HS-5 (cell line): ENCODE data around the gene AQP5.

ENCODE experiments used
- DNase-seq: peaks from one replicate; pipeline ENCODE4 v3.0.0-alpha.2; 2012; ENCODE audit warnings: low read depth

The AQP5 gene

DNA sequence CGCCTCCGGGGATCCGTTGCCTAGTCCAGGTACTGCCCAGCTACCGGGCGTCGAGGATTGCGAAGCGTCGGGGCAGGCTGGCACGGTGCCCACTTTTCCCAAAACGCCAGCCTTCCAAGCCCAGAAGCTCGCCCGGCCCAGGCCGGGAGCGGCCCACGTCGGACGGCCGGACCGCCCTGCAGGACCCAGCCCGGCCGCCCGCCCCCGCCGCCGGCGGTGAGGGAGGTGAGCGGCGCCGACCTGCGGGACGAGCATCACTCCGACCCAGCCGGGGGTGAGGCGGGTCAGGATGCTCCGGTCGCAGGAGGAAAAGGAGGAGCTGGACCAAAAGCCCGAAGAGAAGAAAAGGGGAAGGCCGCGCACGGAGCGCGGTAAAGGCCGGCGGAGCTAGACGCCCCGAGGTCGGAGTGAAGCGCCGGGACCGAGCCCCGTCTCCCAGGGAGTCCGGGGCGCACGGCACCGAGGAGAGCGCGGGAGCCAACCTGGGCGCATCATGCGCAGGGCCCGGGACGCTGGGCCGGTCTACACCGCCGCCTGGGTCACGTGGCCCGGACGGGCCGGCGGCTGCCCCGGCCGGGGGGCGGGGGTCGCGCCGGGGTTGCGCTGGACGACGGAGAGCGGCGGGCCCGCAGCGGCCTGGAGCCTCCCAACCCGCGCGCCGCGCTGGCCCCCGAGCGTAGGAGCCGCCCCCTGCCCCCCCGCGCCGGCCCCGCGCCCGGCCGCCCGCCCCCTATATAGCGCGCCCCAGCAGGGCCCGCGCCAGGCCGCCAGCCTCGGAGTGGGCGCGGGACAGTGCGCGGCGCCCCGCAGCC is at the start of gene AQP5:
TSS of gene AQP5 (plus strand) at position 762 of the 812 bp plus-strand sequence. CDS start 146 bp downstream, outside the sequence.
- no peak for DNase-seq

DNA sequence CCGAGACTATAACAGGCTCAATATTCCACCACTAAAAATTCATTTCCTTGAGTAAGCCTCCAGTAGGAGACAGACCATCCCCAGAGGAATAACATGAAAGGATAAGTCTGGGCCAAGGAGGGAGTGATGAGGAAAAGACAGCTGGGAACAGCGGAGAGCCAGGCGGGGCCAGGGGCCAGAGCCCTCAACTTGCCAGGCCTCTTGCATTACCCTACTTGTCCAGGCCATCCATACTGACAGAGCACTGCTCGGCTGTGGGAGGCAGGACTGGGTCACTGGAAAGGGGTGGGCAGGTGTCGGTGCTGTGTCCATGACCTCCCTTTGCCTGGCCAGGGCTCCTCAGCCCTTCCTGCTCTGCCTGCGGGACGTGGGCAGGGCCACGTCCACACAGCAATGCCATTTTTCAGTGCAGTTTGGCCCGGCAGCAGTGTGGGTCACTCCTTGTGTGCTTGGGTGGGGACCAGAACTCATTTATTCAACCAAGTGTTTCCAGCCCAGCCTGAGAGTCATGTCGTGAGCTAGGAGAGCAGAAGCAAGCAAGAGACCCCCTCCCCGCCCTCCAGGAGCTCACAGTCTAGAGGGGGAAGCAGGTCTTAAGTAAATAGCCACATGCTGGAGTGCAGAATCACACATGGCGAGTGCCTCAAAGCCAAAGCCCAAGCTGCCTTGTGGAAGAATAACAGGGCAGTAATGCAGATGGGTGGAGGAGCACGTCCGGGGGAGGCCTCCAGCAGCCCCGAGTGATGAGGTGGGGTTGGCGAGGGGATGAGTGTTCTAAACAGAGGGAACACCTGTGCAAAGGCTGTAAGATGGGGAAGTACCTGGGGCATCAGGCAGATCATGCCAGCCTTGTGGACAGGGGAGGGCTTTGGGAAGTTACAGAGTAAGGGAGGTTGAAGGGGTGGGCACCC is 49.1 kb upstream of the AQP5 start:
- DNase-seq = no peak

GRCh38 chr12:49916129-49916919 is 45.3 kb upstream of the AQP5 start:
- DNase-seq = no peak

GRCh38 chr12:49917166-49917787 is 44.4 kb upstream of the AQP5 start:
- no peak for DNase-seq

- no peak for DNase-seq
Measured at GRCh38 chr12:49917788-49918173, 43.9 kb upstream of the AQP5 start.

DNA sequence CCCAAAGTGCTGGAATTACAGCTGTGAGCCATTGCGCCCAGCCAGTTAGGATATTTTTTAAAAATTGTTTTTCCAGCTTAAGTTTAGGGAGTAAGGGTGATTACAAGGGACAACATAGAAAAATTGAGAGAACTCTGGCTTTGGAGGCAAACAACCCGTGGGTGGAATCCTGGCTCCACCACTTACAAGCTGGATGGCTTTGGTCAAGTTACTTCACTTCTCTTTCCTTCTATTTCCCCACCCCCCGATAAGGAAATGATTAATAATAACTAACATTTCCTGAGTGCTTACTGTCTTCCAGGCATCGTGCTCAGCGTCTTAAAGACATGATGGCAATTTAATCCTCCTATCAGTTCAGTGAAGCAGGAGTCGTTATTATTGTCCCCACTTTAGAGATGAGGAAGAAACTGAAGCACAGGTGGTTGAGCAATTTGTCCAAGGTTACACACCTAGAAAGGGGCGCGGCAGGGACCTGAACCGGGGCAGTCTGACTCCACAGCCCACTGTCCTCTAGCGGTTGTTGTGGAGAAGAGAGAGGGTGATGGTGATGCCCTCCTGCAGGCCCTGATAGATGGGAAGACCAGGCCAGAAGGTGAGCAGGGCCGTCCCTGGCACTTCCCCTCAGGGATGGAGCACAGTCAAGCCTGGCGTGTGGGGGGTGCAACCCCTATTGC is 41.3 kb upstream of the AQP5 start:
- DNase-seq = no peak

DNA sequence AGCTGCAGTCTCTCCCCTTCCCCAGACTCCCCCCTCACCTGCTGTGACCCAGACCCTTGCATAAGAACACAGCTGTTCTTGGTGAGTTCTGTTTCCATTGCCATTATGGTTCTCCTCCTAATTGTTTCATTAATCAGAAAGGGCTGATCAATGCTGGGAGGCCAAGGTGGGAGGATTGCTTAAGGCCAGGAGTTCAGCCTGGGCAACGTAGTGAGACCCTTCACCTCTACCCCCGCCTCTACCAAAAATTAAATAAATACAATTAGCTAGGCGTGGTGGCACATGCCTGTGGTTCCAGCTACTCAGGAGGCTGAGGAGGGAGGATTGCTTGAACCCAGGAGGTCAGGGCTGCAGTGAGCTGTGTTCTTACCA is 40.8 kb upstream of the AQP5 start:
- no peak for DNase-seq

DNA sequence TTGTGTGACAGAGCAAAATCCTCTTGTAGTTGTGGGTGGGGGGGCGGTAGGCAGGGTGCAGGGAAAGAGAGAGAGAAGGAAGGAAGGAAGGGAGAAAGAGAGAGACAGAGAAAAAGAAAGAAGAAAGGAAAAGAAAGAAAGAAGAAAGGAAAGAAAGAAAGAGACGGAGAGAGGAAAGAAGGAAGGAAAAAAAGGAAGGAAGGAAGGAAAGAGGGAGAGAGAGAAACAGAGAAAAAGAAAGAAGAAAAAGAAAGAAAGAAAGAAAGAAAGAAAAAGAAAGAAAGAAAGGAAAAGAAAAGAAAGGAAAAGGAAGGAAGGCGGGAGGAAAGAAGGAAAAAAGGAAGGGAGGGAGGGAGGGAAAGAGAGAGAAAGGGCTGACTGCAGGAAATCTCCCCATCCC is 40.4 kb upstream of the AQP5 start:
- no peak for DNase-seq

DNA sequence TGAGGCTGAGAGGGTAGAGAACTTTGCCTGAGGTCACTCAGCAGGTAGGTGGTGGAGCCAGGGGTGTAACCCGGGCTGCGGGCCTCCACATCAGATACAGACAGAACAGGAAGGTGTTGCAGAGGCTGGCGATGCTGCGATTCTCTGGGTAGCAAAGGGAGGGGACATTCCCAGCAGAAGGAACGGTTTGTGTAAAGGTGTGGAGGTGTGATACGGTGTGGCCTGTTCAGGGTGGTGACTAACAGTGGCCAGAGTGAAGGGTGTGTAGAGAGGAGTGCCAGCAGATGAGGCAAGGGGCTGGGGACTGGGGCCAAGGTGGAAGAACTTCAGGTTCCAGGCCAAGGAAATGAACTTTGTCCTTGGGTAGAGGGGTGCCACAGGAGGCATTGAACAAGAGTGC is 39.7 kb upstream of the AQP5 start:
- DNase-seq = no peak

GRCh38 chr12:49922349-49923034 is 39.2 kb upstream of the AQP5 start:
- no peak for DNase-seq

GRCh38 chr12:49923035-49923644 is 38.5 kb upstream of the AQP5 start:
- DNase-seq = no peak

- DNase-seq = no peak
Measured at GRCh38 chr12:49923880-49924556, 37.7 kb upstream of the AQP5 start.

DNA sequence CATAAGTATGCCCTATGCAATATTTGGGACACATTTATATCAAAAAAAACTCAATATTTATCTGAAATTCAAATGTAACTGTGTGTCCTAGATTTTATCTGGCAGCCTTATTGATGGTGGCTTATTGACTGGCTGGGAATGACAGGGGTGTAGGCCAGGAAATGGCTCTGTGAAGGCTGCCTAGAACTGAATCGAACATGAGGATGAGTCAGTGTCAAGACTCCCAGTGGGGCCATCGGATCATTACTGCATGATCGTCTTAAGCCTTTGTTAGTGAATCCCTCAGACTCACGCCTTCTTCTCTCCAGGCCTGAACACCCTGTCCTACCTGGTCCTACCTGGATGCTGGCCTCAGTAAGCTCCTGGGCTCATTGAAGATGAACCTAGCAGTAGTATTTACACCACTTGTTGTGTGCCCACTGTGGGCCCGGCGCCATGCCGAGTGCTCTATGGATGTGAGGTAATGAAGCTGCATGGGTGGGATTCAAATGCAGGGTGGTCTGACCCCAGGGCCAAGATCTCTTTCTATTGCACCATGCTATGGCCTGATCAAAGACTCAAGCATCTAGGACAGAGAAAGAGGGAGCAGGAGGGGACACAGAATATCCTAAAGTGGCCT is 36.9 kb upstream of the AQP5 start:
- no peak for DNase-seq

GRCh38 chr12:49925433-49926204 is 36.1 kb upstream of the AQP5 start:
- DNase-seq = no peak

DNA sequence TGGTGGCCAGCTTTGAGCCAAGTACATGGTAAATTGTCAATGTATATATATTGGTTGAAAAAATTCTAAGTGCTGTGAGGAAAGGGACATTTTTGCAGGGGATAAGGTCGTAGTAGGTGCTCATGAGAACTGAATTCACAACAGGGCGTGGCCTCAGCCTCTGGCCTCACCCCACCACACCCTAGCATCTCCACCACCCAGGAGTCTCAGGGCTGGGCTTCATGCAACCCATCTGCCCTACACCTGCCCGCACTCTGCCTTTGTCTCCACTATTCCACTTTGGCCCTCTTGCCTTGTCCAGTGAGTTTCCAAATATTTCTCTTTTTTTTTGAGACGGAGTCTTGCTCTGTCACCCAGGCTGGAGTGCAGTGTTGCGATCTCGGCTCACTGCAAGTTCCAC is 33.2 kb upstream of the AQP5 start:
- DNase-seq = no peak

GRCh38 chr12:49929581-49929980 is 32.1 kb upstream of the AQP5 start:
- no peak for DNase-seq

- DNase-seq = peak; percentile 33
Measured at GRCh38 chr12:49930515-49931288, 31.0 kb upstream of the AQP5 start.

GRCh38 chr12:49932023-49932422 is 29.6 kb upstream of the AQP5 start:
- DNase-seq = no peak
